ENCODE data around the gene FHOD1.

The FHOD1 gene

DNA sequence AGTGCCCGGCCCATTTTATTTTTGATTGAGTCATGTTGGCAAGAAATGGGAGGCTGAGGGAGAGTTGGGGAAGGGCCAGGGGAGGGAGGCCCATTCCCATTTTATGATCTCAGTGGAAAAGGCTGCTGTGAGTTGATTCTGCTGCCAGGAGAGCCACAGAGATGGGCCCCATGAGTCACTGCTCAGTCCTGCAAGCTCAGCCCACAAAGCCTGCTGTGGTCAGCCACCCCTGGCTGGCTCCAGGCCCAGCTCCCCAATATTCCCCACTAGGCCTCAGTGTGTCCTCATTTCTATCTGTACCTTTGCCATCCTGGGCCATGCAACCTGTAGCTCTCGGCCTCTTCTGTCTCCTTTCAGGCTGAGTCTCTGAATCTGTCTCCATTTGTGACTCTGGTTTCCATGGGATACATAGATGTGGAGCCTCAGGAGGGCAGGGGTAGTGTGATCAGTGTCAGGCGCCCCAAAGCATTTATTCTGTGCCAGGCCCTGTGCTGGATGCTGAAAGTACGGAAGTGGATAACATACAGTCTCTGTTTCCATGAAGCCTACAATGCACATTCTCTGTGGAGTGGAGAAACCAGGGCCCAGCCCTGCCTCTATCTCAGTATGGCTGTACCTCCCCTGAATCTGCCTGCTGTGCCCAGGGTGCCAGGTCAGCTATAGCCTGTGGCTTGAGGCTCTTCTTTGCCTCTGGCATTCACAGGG lies 30.2 kb upstream of the FHOD1 start:
- no peak for DNase-seq

GRCh38 chr16:67275321-67275720 lies 28.0 kb upstream of the FHOD1 start:
- no peak for DNase-seq

- no peak for DNase-seq
These were observed 24.2 kb upstream of the FHOD1 start for GRCh38 chr16:67271446-67271845.

- DNase-seq = no peak
These were observed 23.7 kb upstream of the FHOD1 start for GRCh38 chr16:67270931-67271338.

GRCh38 chr16:67269766-67270165 lies 22.5 kb upstream of the FHOD1 start:
- DNase-seq = no peak

GRCh38 chr16:67268136-67268579 lies 20.9 kb upstream of the FHOD1 start:
- DNase-seq = no peak

- no peak for DNase-seq
These were observed 18.6 kb upstream of the FHOD1 start for GRCh38 chr16:67265834-67266233.

DNA sequence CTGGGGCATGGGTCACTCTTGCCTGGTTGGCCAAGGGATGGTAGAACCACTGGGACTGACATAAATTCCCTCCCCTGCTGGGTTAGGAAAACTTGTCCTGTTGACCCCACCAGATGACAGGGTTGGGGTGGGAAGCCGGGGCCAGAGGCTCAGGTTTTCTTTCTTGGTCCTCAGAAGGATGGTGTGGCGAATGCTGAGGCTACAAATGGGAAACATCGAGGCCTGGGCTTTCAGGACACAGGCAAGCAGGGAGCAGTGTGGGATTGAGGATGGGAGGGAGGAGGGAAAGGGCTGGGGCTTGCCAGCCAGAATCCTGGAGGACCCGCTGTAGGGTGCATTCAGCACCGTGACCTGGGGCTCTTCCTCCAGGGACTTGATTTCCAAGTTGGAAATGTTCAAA lies 17.6 kb upstream of the FHOD1 start:
- no peak for DNase-seq

GRCh38 chr16:67264277-67264676 lies 17.0 kb upstream of the FHOD1 start:
- no peak for DNase-seq

GRCh38 chr16:67263201-67263600 lies 15.9 kb upstream of the FHOD1 start:
- no peak for DNase-seq

GRCh38 chr16:67260426-67261063 lies 13.3 kb upstream of the FHOD1 start:
- DNase-seq = no peak

- DNase-seq = no peak
These were observed 12.4 kb upstream of the FHOD1 start for GRCh38 chr16:67259705-67260104.

GRCh38 chr16:67258161-67258835 lies 11.0 kb upstream of the FHOD1 start:
- DNase-seq = no peak

DNA sequence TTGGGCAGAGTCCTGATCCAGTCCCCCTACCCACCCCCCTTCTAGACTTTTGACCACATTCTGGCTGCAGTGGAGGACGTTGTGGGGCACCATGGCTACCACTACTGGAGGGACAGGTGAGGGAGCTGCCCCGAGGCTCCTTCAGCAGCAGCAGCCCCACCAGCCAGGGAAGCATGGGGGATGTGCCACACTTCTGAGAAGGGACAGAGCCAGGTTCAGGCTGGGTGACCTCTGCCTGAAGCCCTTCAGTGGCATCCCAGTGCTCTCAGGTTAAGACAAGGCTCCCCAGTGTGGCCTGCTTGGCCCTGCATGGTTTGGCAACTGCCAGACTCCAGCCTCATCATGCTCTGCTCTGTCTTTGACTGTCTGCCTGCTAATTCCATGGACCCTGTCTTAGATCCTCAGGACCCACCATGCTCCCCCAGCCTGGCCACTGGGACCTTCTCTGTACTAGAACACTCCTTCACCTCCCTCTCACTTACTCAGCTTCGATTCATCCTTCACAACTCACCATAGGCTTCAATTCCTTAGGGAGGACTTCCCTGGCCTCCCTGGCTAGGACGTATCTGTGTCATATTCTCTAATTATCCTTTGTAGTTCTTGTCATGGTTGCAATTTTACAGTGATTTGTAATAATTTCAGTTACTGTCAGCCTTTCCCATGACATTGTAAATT lies 10.3 kb upstream of the FHOD1 start:
- no peak for DNase-seq

- no peak for DNase-seq
These were observed 9.5 kb upstream of the FHOD1 start for GRCh38 chr16:67256701-67257230.

DNA sequence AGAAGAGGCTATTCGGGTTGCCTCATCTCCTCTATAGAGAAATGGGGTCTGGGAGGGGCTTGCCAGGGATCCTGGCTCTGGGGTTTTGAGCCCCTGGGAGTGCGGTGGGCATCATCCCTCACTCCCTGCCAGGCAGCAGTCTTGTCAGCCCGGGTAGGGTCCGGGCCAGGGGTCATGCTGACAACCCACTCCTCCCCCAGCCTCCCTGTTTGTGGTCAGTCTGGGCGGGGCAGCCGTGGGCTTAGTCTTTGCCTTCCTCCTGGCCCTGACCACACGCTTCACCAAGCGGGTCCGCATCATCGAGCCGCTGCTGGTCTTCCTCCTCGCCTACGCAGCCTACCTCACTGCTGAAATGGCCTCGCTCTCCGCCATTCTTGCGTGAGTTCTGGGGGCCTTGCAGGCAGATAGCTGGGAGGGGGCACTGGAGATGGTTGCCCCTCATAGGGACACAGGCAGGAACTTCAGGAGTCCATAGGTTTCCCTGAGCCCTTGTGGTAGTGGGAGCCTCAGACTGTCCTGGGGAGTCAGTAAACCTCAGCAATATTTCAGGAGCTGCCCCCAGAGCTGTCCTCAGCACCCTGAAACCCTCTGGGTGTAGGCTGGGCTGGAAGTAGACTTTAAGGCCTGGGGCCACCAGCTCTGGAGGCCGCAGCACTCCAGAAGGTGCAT lies 8.4 kb upstream of the FHOD1 start:
- no peak for DNase-seq

- DNase-seq = no peak
These were observed 7.7 kb upstream of the FHOD1 start for GRCh38 chr16:67254801-67255552.

- no peak for DNase-seq
These were observed 5.6 kb upstream of the FHOD1 start for GRCh38 chr16:67252609-67253497.

DNA sequence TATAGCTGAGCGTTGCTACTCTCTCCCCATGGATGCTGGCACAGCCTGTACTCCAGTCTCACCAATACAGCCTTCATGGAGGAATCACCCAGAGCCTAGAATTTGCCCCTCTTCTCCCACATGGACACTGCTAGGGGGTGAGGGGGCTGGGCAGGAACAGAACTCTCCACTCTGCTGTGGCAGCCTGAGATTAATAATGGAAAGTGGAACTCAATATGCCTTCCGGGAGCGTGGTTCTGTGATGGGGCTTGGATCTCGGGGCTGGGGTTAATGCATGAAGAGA lies 2.7 kb upstream of the FHOD1 start:
- DNase-seq = no peak

DNA sequence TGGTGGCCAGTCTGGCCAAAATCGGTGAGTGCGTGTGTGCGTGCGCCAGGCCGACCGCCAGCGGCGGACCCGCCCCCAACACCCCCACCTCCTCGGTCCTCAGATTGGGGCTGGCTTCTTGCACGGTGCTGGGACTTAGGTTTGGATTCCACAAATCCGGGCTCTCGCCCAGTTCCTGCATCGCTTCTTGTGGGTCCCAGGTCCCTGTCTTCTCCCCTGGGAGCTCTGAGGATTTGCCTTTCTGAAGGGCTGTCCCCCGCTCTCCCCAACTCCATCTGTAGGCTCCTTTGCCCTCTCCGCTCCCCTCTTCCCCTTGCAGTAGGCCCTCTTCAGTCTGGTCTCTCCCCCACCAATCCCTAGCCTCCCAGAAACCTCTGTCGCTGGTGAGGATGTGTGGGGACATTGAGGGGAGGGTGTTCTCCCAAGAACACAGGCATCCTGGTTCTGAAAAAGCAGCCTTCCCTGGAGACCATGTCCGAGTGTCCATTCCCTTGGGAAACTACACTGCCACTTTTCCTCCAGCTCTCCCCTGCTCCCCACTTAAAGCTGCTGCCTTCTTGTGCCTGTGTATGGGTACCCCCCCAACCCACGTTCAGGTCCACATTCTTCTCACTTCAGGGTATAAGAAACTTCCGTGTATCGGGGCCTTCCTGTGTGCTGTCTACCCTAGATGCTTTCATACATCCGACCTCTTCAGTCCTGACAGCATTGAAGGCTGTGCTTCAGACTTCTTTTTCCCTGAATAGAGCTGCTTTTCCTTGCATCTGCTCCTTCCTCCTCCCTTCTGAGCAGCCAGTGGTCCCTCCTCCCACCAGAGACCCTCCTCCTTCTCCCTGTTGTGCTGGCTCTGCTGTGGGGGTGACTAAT lies 2.1 kb upstream of the FHOD1 start:
- no peak for DNase-seq

All from activated CD8-positive, alpha-beta memory T cell treated with anti-CD3 and anti-CD28 coated beads for 24 hours (primary cell).